ENCODE measurements around the gene SHFL.

GRCh38 chr19:10135551-10136334 lies 49.6 kb downstream of the SHFL start:
- TF ChIP-seq CBX5 (IDR thresholded peaks at IDR 0.05; ENCODE audit: low read depth, low read length) (no peak), CTCF (IDR thresholded peaks at IDR 0.05; ENCODE audit: control extremely low read depth in 1 of 3, insufficient read depth in 1 of 3, low read depth in 1 of 3, low read length in 3 of 3) (no peak), USF2 (IDR thresholded peaks at IDR 0.05; ENCODE audit: low read length) (no peak), POLR2A (IDR thresholded peaks at IDR 0.05; ENCODE audit: control extremely low read depth in 1 of 2, low read depth in 2 of 2, low read length in 2 of 2) (no peak), MAX (IDR thresholded peaks at IDR 0.05) (no peak), KDM1A (IDR thresholded peaks at IDR 0.05; ENCODE audit: borderline replicate concordance, low read length) (no peak), PHF8 (conservative IDR thresholded peaks at IDR 0.05; ENCODE audit: low read depth, low read length) (no peak), TAF1 (IDR thresholded peaks at IDR 0.05; ENCODE audit: low read depth, low read length) (no peak), FOSL1 (IDR thresholded peaks at IDR 0.05; ENCODE audit: insufficient read depth, low read depth, low read length) (no peak), BACH1 (IDR thresholded peaks at IDR 0.05; ENCODE audit: low read length) (no peak), EZH2 (IDR thresholded peaks at IDR 0.05; ENCODE audit: low read depth, low read length, severe bottlenecking) (no peak), TCF12 (IDR thresholded peaks at IDR 0.05; ENCODE audit: low read depth, low read length) (no peak), POLR2AphosphoS5 (IDR thresholded peaks at IDR 0.05; ENCODE audit: low read depth, low read length) (peak; percentile 16; the same call in 1 of the 2 replicates), SIN3A (conservative IDR thresholded peaks at IDR 0.05 in 1 of 2, IDR thresholded peaks at IDR 0.05 in 1 of 2; ENCODE audit: low read depth in 1 of 2, low read length in 2 of 2) (no peak)
